ENCODE results near the gene PLEKHG1.

The PLEKHG1 gene

GRCh38 chr6:150624191-150624590 is 24.5 kb downstream of the PLEKHG1 start:
- no peak for TF ChIP-seq TSHZ2 (CRISPR knock-in tag; IDR thresholded peaks at IDR 0.05)
- no peak for TF ChIP-seq CSRNP3 (CRISPR knock-in tag; IDR thresholded peaks at IDR 0.05)
- no peak for TF ChIP-seq TCF4 (CRISPR knock-in tag; IDR thresholded peaks at IDR 0.05; ENCODE audit: borderline replicate concordance)
- TF ChIP-seq PPARA (CRISPR knock-in tag; IDR thresholded peaks at IDR 0.05; ENCODE audit: borderline replicate concordance), result no peak
- no peak for TF ChIP-seq RARB (CRISPR knock-in tag; IDR thresholded peaks at IDR 0.05)
- TF ChIP-seq, protein P1, sequence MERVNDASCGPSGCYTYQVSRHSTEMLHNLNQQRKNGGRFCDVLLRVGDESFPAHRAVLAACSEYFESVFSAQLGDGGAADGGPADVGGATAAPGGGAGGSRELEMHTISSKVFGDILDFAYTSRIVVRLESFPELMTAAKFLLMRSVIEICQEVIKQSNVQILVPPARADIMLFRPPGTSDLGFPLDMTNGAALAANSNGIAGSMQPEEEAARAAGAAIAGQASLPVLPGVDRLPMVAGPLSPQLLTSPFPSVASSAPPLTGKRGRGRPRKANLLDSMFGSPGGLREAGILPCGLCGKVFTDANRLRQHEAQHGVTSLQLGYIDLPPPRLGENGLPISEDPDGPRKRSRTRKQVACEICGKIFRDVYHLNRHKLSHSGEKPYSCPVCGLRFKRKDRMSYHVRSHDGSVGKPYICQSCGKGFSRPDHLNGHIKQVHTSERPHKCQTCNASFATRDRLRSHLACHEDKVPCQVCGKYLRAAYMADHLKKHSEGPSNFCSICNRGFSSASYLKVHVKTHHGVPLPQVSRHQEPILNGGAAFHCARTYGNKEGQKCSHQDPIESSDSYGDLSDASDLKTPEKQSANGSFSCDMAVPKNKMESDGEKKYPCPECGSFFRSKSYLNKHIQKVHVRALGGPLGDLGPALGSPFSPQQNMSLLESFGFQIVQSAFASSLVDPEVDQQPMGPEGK (CRISPR knock-in tag; IDR thresholded peaks at IDR 0.05; ENCODE audit: borderline replicate concordance), result no peak
- TF ChIP-seq, protein P2, sequence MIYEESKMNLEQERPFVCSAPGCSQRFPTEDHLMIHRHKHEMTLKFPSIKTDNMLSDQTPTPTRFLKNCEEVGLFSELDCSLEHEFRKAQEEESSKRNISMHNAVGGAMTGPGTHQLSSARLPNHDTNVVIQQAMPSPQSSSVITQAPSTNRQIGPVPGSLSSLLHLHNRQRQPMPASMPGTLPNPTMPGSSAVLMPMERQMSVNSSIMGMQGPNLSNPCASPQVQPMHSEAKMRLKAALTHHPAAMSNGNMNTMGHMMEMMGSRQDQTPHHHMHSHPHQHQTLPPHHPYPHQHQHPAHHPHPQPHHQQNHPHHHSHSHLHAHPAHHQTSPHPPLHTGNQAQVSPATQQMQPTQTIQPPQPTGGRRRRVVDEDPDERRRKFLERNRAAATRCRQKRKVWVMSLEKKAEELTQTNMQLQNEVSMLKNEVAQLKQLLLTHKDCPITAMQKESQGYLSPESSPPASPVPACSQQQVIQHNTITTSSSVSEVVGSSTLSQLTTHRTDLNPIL (CRISPR knock-in tag; IDR thresholded peaks at IDR 0.05; ENCODE audit: low read depth), result no peak
- TF ChIP-seq ZFP30 (CRISPR knock-in tag; IDR thresholded peaks at IDR 0.05), result no peak
- TF ChIP-seq ZNF8 (CRISPR knock-in tag; IDR thresholded peaks at IDR 0.05), result no peak
- no peak for TF ChIP-seq SNAI2 (CRISPR knock-in tag; IDR thresholded peaks at IDR 0.05)
- TF ChIP-seq POU6F1 (CRISPR knock-in tag; IDR thresholded peaks at IDR 0.05; ENCODE audit: borderline replicate concordance, low read depth), result no peak
- TF ChIP-seq ESRRG (CRISPR knock-in tag; IDR thresholded peaks at IDR 0.05), result no peak
- no peak for ATAC-seq

- no peak for ATAC-seq
- TF ChIP-seq ESRRG (CRISPR knock-in tag; IDR thresholded peaks at IDR 0.05) (no peak), ISL1 (CRISPR knock-in tag; IDR thresholded peaks at IDR 0.05) (no peak), PPARA (CRISPR knock-in tag; IDR thresholded peaks at IDR 0.05; ENCODE audit: borderline replicate concordance) (no peak), TCF4 (CRISPR knock-in tag; IDR thresholded peaks at IDR 0.05; ENCODE audit: borderline replicate concordance) (no peak), TSHZ2 (CRISPR knock-in tag; IDR thresholded peaks at IDR 0.05) (no peak), ZFP3 (CRISPR knock-in tag; IDR thresholded peaks at IDR 0.05) (no peak)
- TF ChIP-seq, protein P2 (CRISPR knock-in tag; IDR thresholded peaks at IDR 0.05; ENCODE audit: low read depth), result no peak
Measured at GRCh38 chr6:150625927-150626326, 26.2 kb downstream of the PLEKHG1 start.

DNA sequence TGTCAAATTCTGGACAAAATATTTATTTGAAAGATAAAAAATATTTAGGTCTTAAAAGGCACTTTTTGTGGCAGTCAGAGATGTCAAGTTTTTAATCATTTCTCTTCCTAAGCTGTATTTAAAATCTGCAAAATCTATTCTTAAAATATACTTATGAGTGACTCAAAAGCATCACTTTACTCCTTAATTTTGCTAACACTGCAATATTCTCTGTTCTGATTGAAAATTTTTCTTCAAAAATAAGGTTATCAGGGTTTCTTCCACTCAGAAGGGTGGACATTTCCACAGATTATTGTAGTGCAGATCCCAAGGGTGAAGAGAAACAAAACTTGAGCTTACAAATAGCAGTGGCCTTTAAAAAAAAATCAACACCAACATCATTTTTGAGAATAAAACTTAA is 27.5 kb downstream of the PLEKHG1 start:
- ATAC-seq, result no peak
- TF ChIP-seq OSR1 (CRISPR knock-in tag; IDR thresholded peaks at IDR 0.05) (no peak), GLIS3 (CRISPR knock-in tag; IDR thresholded peaks at IDR 0.05) (no peak), CSDC2 (CRISPR knock-in tag; IDR thresholded peaks at IDR 0.05) (no peak), ZNF8 (CRISPR knock-in tag; IDR thresholded peaks at IDR 0.05) (no peak), BACH2 (CRISPR knock-in tag; IDR thresholded peaks at IDR 0.05; ENCODE audit: borderline replicate concordance) (no peak), ZFP30 (CRISPR knock-in tag; IDR thresholded peaks at IDR 0.05) (no peak), ISL1 (CRISPR knock-in tag; IDR thresholded peaks at IDR 0.05) (no peak), TCF4 (CRISPR knock-in tag; IDR thresholded peaks at IDR 0.05; ENCODE audit: borderline replicate concordance) (no peak), PPARA (CRISPR knock-in tag; IDR thresholded peaks at IDR 0.05; ENCODE audit: borderline replicate concordance) (no peak), RARB (CRISPR knock-in tag; IDR thresholded peaks at IDR 0.05) (no peak), ESRRG (CRISPR knock-in tag; IDR thresholded peaks at IDR 0.05) (no peak), POU6F1 (CRISPR knock-in tag; IDR thresholded peaks at IDR 0.05; ENCODE audit: borderline replicate concordance, low read depth) (no peak)
- TF ChIP-seq, protein P1 (CRISPR knock-in tag; IDR thresholded peaks at IDR 0.05; ENCODE audit: borderline replicate concordance), result no peak
